Activated naive CD4-positive, alpha-beta T cell treated with anti-CD3 and anti-CD28 coated beads, Interleukin-2, amount 50 U/mL, for 24 hours (primary cell): ENCODE results near the gene NDC80.

ENCODE experiments used
- H3K27ac Mint-ChIP-seq: one replicate; pipeline ENCODE4 v1.8.0; 2021; ENCODE audit warnings: mild to moderate bottlenecking, mixed read lengths
- H3K27me3 Mint-ChIP-seq: one replicate; pipeline ENCODE4 v1.8.0; 2021; ENCODE audit warnings: mixed read lengths
- H3K36me3 Mint-ChIP-seq: one replicate; pipeline ENCODE4 v1.8.0; 2021; ENCODE audit warnings: mixed read lengths
- H3K4me1 Mint-ChIP-seq: one replicate; pipeline ENCODE4 v1.8.0; 2021; ENCODE audit warnings: mixed read lengths
- H3K4me3 Mint-ChIP-seq: one replicate; pipeline ENCODE4 v1.8.0; 2021; ENCODE audit warnings: mild to moderate bottlenecking, mixed read lengths
- H3K9me3 Mint-ChIP-seq: one replicate; pipeline ENCODE4 v1.8.0; 2021; ENCODE audit warnings: mixed read lengths

Gene NDC80

DNA sequence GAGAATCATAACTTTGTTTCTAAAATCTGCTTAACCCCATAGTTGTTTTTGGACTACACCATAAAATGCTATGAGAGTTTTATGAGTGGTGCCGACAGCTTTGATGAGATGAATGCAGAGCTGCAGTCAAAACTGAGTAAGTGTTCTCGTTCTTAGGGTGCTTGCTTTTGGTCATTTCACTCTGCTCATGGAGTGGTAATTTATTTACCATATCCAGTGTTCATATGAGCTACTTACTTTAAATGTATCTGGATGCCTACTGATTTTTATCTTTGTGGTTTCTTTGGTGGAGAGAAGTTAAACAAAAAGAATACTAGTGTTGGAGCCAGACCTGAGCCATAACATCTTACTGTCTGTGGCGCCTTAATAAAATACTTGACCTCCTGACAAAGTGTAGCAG lies 16.4 kb downstream of the NDC80 start:
- Mint-ChIP-seq H3K36me3 (peaks cover 2% of the 10 kb centered on the region), H3K4me3 (peak overlapping the region; percentile 89), H3K27ac (peak overlapping the region; percentile 99), H3K27me3 (no peaks in the 10 kb centered on the region), H3K9me3 (no peaks in the 10 kb centered on the region), H3K4me1 (peaks cover 53% of the 10 kb centered on the region)

DNA sequence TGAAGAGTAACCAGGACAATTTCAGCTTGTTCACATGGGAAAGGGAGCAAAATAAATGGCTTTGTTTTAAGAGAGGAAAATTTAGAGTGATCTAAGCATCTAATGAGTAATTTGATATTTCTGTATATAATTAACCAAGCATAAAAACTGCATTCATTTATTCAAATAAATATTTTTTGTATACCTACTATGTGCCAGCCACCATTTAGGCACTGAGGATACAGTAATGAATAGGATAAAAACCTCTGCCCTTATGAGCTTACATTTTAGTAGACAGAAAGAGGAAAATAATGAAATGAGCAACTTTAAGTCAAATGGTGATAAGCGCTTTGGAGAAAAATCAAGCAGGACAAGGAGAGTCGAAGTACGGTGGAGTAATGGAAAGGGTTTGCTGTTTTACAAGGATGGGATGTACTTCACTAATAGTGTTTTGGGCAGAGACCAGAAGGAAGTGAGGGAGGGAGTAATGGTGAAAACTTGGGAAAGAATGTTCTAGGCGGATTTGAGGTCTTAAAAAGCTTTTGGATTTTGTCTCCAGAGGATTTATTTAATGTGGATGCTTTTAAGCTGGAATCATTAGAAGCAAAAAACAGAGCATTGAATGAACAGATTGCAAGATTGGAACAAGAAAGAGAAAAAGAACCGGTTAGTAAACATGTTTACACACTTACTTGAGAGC lies 17.4 kb downstream of the NDC80 start:
- H3K36me3 Mint-ChIP-seq: no peaks in the 10 kb centered on the region
- H3K27ac Mint-ChIP-seq: peak overlapping the region; percentile 99
- H3K27me3 Mint-ChIP-seq: no peaks in the 10 kb centered on the region
- peak overlapping the region; percentile 89 for H3K4me3 Mint-ChIP-seq
- peaks cover 61% of the 10 kb centered on the region for H3K4me1 Mint-ChIP-seq
- H3K9me3 Mint-ChIP-seq: no peaks in the 10 kb centered on the region

DNA sequence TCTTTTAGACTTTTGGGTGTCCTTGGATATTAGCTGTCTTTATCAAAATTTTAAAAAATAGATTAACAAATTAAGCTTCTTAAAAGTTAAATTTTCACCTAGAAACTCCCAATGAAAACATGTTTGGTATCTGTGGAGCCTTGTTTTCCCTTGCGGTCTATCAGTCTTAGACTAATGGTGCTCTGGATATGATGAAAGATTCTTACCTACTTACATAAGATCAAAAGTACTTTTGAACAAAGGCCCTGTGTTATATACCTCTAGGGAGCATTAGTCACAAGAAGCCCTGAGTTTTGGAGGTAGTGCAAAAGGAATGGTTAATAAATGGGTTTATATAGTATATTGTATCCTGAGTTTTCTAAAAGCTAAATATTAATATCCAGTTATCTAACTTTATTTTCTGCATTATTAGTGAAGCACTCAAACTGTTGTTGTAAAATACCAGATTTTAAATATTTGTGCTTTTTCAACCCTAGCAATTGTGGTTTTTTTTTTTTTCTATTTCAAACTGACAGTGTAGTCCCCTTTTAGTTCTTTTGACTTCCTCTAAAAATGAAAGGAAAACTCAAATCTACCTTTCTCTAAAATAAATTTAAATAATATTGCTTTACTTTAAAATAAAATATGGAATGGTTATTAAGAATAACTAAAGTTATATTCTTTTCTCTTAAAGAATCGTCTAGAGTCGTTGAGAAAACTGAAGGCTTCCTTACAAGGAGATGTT lies 18.1 kb downstream of the NDC80 start:
- Mint-ChIP-seq H3K9me3 (no peaks in the 10 kb centered on the region), H3K36me3 (no peaks in the 10 kb centered on the region), H3K4me3 (peak overlapping the region; percentile 89), H3K27me3 (no peaks in the 10 kb centered on the region), H3K4me1 (peaks cover 68% of the 10 kb centered on the region), H3K27ac (peak overlapping the region; percentile 99)

DNA sequence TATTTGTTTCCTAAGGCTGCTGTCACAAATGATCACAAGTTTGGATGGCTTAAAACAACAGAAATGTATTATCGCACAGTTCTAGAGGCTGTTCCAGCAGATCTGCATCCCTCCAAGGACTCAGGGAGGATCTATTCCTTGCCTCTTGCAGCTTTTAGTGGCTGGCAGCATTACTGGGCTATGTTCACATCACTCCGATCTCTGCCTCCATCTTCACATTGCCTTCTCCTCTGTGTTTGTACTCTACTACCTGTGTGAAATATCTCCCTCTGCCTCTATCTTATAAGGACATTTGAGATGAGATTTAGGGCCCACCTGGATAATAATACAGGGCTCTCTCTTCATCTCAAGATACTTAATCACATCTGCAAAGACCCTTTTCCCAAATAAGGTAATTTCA lies 18.9 kb downstream of the NDC80 start:
- H3K27me3 Mint-ChIP-seq: no peaks in the 10 kb centered on the region
- H3K36me3 Mint-ChIP-seq: no peaks in the 10 kb centered on the region
- no peaks in the 10 kb centered on the region for H3K9me3 Mint-ChIP-seq
- peak overlapping the region; percentile 77 for H3K4me3 Mint-ChIP-seq
- peaks cover 74% of the 10 kb centered on the region for H3K4me1 Mint-ChIP-seq
- peak overlapping the region; percentile 98 for H3K27ac Mint-ChIP-seq

DNA sequence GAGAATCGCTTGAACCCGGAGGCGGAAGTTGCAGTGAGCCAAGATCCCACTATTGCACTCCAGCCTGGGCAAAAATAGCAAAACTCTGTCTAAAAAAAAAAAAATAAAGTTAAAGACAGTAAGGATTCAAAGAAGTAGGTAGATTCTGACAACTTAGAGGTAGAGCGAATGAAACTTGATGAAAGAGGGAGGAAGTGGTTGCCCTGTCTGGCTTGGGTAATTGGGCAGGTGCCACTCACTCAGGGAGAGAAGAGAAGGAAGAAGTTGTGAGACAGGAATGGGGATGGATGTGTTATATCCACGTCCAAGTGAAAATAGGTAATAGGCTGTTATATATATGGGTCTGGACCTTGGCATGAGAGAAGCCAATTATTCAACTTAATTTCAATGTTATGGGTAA lies 26.3 kb downstream of the NDC80 start:
- H3K36me3 Mint-ChIP-seq: peaks cover 3% of the 10 kb centered on the region
- H3K4me3 Mint-ChIP-seq: no peak overlapping the region
- peaks cover 69% of the 10 kb centered on the region for H3K4me1 Mint-ChIP-seq
- H3K9me3 Mint-ChIP-seq: peaks cover 5% of the 10 kb centered on the region
- H3K27me3 Mint-ChIP-seq: no peaks in the 10 kb centered on the region
- H3K27ac Mint-ChIP-seq: peak overlapping the region; percentile 64

DNA sequence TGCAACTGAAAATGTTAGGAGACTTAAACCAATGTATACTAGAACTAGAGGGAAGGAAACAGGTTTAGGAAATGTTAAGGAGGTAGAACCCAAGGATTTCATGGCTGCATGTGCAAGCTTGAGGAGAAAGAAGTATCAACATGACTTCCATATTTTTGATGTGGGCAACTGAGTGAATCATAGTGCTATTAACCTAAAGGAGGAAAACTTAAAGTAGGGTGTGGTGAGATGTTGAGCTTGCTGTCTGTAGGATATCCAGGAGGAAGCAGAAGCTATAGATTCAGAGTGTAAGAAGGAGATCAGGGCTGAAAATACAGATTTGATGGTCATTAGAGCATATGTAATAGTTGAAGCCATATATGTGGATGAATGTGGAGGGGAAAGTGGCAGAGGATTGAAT lies 31.5 kb downstream of the NDC80 start:
- Mint-ChIP-seq H3K4me1 (peaks cover 71% of the 10 kb centered on the region), H3K4me3 (no peak overlapping the region), H3K36me3 (no peaks in the 10 kb centered on the region), H3K27me3 (no peaks in the 10 kb centered on the region), H3K27ac (peak overlapping the region; percentile 14), H3K9me3 (no peaks in the 10 kb centered on the region)

DNA sequence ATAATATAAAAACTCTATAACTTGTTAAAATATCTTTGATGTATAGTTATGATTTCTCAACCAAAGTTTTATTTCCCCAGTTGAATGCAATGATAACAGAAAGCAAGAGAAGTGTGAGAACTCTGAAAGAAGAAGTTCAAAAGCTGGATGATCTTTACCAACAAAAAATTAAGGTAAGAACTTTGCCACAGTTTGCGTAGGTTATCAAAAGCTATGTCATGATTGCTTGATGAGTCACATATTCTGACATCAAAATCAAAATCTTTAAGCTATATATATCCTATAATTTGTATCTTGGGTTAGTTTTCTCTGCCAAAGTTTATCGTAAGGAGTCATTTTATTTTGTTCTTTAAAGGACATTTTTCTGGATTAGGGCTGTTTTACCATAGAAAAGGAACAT lies 35.0 kb downstream of the NDC80 start:
- Mint-ChIP-seq H3K4me3 (peak overlapping the region; percentile 78), H3K27ac (peak overlapping the region; percentile 94), H3K4me1 (peaks cover 67% of the 10 kb centered on the region), H3K27me3 (no peaks in the 10 kb centered on the region), H3K9me3 (no peaks in the 10 kb centered on the region), H3K36me3 (peaks cover 2% of the 10 kb centered on the region)

DNA sequence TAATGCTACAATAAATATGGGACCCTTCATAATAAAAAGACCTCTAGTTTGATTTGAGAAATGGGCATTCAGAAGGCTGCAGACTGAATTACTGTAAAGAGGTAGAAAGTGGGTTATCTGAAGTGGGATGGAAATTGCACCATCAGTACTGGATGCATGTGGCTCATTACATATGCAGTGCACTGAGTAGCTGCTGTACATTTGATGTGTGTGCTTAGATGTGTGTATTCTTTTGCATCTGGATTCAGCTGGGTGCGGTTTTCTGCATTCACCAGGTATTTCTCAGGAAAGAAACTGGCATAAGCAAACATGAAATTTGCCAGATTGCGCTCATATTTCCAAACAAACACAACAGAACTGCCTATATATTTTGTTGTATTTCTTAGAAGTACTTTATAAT lies 38.2 kb downstream of the NDC80 start:
- Mint-ChIP-seq H3K9me3 (no peaks in the 10 kb centered on the region), H3K36me3 (peaks cover 5% of the 10 kb centered on the region), H3K27ac (no peak overlapping the region), H3K4me3 (no peak overlapping the region), H3K27me3 (no peaks in the 10 kb centered on the region), H3K4me1 (peaks cover 51% of the 10 kb centered on the region)

DNA sequence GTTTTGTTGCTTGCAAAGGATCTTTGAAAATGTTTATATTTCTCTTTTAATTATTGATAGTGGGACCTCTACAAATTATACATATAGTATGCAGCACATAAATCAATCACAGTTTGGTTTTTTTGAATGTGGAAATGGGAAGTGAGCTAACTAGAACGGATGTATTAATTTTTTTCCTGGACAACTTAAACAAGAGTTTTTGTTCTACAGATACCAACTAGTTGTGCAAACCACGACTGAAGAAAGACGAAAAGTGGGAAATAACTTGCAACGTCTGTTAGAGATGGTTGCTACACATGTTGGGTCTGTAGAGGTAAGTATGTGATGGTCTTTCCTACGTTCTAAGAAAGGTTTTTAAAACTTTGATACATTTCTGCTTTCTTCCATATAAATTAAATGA lies 39.2 kb downstream of the NDC80 start:
- Mint-ChIP-seq H3K4me3 (no peak overlapping the region), H3K36me3 (peaks cover 8% of the 10 kb centered on the region), H3K27ac (no peak overlapping the region), H3K4me1 (peaks cover 41% of the 10 kb centered on the region), H3K9me3 (no peaks in the 10 kb centered on the region), H3K27me3 (no peaks in the 10 kb centered on the region)

DNA sequence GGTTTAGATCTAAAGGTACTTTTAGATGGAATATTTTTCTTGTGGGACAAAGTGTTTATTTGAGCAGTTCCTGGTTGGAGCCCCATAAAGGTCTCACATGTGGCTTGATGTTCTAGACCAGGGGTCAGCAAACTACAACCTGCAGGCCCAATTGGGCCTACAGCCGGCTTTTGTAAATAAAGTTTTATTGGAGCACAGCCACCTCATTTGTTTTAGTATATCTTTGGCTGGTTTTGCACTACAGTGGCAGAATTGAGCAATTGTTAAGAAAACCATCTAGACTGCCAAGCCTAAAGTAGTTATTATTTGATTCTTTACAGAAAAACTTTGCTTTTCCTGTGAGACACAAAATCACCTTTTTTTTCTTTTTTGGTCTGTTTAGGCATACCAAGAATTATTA lies 41.6 kb downstream of the NDC80 start:
- Mint-ChIP-seq H3K4me1 (peaks cover 26% of the 10 kb centered on the region), H3K27ac (no peak overlapping the region), H3K36me3 (peaks cover 8% of the 10 kb centered on the region), H3K27me3 (no peaks in the 10 kb centered on the region), H3K4me3 (no peak overlapping the region), H3K9me3 (no peaks in the 10 kb centered on the region)

DNA sequence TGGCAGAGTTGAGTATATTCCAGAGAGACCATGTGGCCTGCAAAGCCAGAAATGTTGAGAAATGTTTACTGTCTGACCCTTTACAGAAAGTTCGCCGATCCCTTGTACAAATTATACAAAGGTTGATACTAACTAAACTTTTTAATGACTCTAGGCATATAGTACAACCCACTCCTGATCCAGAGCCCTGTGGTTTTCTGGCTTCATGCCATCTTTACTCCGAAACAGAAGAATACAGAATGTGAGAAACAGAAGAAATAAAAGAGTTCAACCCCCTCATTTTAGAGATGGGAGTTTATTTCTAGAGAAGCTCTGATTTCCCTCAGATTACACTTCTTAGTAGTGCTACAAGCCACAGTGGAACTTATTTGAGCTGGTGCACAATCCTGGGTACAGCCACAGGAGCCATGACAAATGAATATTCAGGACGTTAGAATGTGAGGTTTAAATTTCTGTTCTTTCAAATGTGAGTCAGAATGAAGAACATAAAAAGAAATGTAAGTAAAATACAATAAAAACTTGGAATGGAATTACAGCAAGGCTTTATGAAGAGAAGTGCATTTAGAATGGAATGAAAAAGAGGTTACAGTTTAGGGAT lies 46.1 kb downstream of the NDC80 start:
- Mint-ChIP-seq H3K4me3 (no peak overlapping the region), H3K27ac (no peak overlapping the region), H3K27me3 (no peaks in the 10 kb centered on the region), H3K9me3 (no peaks in the 10 kb centered on the region), H3K4me1 (peaks cover 4% of the 10 kb centered on the region), H3K36me3 (peaks cover 6% of the 10 kb centered on the region)

DNA sequence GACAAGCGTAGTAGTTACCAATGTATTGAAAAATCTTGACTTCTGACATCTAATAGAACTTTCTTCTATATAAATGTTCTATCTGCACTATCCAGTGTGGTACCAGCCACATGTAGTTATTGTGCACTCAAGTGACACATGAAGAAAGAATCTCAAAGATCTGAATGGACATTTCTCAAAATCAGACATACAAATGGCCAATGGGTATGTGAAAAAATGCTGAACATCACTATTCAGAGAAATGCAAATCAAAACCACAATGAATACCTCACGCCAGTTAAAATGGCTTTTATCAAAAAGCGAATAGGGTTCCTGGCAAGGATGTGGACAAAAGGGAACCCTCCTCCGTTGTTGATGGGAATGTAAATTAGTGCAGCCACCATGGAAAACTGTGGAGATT lies 46.7 kb downstream of the NDC80 start:
- Mint-ChIP-seq H3K4me1 (no peaks in the 10 kb centered on the region), H3K9me3 (no peaks in the 10 kb centered on the region), H3K36me3 (peaks cover 3% of the 10 kb centered on the region), H3K27ac (no peak overlapping the region), H3K27me3 (no peaks in the 10 kb centered on the region), H3K4me3 (no peak overlapping the region)

DNA sequence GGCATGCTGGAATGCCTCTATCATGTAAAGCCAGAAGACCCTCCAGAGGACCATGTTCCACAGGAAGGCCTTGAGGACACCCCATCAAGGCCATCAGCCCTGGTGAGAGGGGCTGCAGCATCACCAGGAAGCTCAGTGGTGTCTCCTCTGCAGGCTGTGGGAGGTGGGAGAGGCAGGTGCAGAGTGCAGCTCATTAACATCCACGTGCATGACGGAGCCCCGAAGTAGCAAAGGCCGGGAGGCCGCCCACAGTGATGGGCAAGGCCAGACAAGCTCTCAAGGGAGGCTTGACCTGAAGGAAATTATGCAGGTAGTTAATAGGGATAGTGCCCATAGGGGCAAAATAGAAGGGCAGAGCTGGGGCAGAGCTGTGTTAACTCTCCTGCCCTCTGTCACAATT lies 53.9 kb downstream of the NDC80 start:
- peaks cover 30% of the 10 kb centered on the region for H3K4me1 Mint-ChIP-seq
- H3K9me3 Mint-ChIP-seq: no peaks in the 10 kb centered on the region
- no peak overlapping the region for H3K27ac Mint-ChIP-seq
- no peaks in the 10 kb centered on the region for H3K27me3 Mint-ChIP-seq
- H3K4me3 Mint-ChIP-seq: no peak overlapping the region
- H3K36me3 Mint-ChIP-seq: no peaks in the 10 kb centered on the region

DNA sequence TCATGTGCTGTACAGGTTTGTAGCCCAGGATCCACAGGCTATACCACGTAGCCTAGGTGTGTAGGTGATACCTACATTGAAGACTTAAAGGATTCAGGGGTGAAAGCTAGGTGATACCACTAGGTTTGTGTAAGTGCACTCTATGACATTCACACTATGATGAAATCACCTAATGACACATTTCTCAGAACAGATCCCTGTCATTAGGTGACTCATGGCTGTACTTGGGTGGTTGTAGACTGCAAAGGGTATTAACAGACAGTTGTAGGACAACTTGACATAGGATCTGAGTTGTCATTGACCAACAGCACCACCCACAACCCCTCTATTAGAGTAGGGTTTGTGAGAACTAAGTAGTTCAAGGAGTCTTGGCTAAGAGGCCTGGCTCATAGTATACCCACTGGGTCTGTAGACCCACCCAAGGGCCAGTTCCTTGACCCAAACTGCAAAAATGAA lies 56.5 kb downstream of the NDC80 start:
- peaks cover 48% of the 10 kb centered on the region for H3K4me1 Mint-ChIP-seq
- H3K27me3 Mint-ChIP-seq: no peaks in the 10 kb centered on the region
- H3K9me3 Mint-ChIP-seq: peaks cover 12% of the 10 kb centered on the region
- peaks cover 2% of the 10 kb centered on the region for H3K36me3 Mint-ChIP-seq
- H3K4me3 Mint-ChIP-seq: peak overlapping the region; percentile 37
- H3K27ac Mint-ChIP-seq: peak overlapping the region; percentile 63

DNA sequence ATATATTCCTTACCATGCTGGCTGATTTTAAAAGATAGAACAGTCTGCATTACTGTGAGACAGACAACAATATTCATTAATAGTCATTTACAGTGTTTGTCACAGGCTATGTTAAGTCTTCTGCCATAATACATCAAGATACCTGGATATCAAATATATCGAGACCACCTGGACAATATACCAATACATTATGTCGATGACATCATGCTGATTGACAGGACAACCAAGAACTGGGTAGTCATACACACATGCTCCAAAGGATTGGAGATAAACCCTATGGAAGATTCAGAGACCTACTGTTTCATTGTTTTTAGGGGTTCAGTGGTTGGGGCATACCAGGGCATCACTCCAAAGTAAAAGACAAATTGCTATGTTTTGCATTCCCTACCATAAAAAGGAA lies 57.6 kb downstream of the NDC80 start:
- peaks cover 3% of the 10 kb centered on the region for H3K36me3 Mint-ChIP-seq
- H3K27me3 Mint-ChIP-seq: no peaks in the 10 kb centered on the region
- peak overlapping the region; percentile 30 for H3K27ac Mint-ChIP-seq
- no peak overlapping the region for H3K4me3 Mint-ChIP-seq
- peaks cover 12% of the 10 kb centered on the region for H3K9me3 Mint-ChIP-seq
- H3K4me1 Mint-ChIP-seq: peaks cover 60% of the 10 kb centered on the region

DNA sequence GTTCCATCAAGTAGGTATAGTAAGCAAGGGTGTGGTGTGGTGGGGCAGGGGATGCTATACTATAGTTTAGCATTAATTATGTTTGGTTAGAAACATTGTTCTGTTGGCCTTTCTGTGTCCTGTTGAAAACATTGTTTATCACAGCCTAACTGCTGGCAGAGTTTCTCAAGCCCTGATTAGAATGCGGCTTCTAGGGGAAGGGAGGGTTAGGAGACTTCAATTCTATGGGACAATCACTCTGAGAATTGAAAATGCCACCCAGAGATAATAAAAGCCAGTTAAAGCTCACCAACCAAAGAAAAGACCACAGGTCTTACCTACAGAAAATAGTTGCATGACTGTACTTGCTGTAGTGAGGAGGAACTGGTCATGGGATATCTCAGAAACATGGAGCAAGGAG lies 64.2 kb downstream of the NDC80 start:
- H3K4me3 Mint-ChIP-seq: no peak overlapping the region
- peaks cover 94% of the 10 kb centered on the region for H3K4me1 Mint-ChIP-seq
- peak overlapping the region; percentile 99 for H3K27ac Mint-ChIP-seq

More for the DNA sequence above, 64.2 kb downstream of the NDC80 start:
- Mint-ChIP-seq H3K27me3 (no peaks in the 10 kb centered on the region), H3K9me3 (peaks cover 12% of the 10 kb centered on the region), H3K36me3 (peaks cover 3% of the 10 kb centered on the region)
